NCI-H2029 treated with DMSO at 0.1 percent for 48 hours (cell line): Measurements from ENCODE around the gene CPA2.

Source experiments
- DNase-seq: peaks from one replicate; lab custom pipeline; 2025; lab: John Stamatoyannopoulos, UW

The CPA2 gene

GRCh38 chr7:130281260-130281659 lies 14.6 kb downstream of the CPA2 start:
- no peak for DNase-seq

GRCh38 chr7:130286881-130287280 lies 20.2 kb downstream of the CPA2 start:
- no peak for DNase-seq

- no peak for DNase-seq
Observed at GRCh38 chr7:130288168-130288567, 21.5 kb downstream of the CPA2 start.

- DNase-seq: no peak
Observed at GRCh38 chr7:130288829-130289228, 22.2 kb downstream of the CPA2 start.

- no peak for DNase-seq
Observed at GRCh38 chr7:130289478-130289877, 22.8 kb downstream of the CPA2 start.

- no peak for DNase-seq
Observed at GRCh38 chr7:130290745-130291144, 24.1 kb downstream of the CPA2 start.

GRCh38 chr7:130292682-130293257 lies 26.1 kb downstream of the CPA2 start, which contains the start of gene CPA4:
TSS of gene CPA4 (plus strand) at chr7:130293161. CDS start at chr7:130293181, 20 bp downstream.
- DNase-seq: no peak

GRCh38 chr7:130293521-130293920 lies 26.9 kb downstream of the CPA2 start:
- no peak for DNase-seq

- no peak for DNase-seq
Observed at GRCh38 chr7:130294314-130294713, 27.7 kb downstream of the CPA2 start.

GRCh38 chr7:130296221-130296951 lies 29.7 kb downstream of the CPA2 start:
- no peak for DNase-seq

GRCh38 chr7:130297628-130298543 lies 31.2 kb downstream of the CPA2 start:
- peak; percentile 72 for DNase-seq

- DNase-seq: no peak
Observed at GRCh38 chr7:130298544-130299326, 32.1 kb downstream of the CPA2 start.

GRCh38 chr7:130299866-130300265 lies 33.2 kb downstream of the CPA2 start:
- no peak for DNase-seq

GRCh38 chr7:130301501-130302020 lies 34.9 kb downstream of the CPA2 start:
- no peak for DNase-seq

GRCh38 chr7:130302649-130303048 lies 36.0 kb downstream of the CPA2 start:
- no peak for DNase-seq

GRCh38 chr7:130303127-130303526 lies 36.5 kb downstream of the CPA2 start:
- DNase-seq: no peak

- no peak for DNase-seq
Observed at GRCh38 chr7:130303551-130303950, 36.9 kb downstream of the CPA2 start.

- no peak for DNase-seq
Observed at GRCh38 chr7:130303982-130304381, 37.3 kb downstream of the CPA2 start.

- no peak for DNase-seq
Observed at GRCh38 chr7:130304878-130305277, 38.2 kb downstream of the CPA2 start.

- no peak for DNase-seq
Observed at GRCh38 chr7:130305433-130306042, 38.9 kb downstream of the CPA2 start.

GRCh38 chr7:130309986-130310385 lies 43.3 kb downstream of the CPA2 start:
- no peak for DNase-seq
